ENCODE data around the gene MLC1. TPM values are rescaled to one million over a fixed set of nuclear protein-coding genes. Genes with fewer than 3 reads are reported as not detected.

MLC1 gene
- total RNA-seq, 2 experiments from 2014 or later: 0.16 TPM; not detected in 1

DNA sequence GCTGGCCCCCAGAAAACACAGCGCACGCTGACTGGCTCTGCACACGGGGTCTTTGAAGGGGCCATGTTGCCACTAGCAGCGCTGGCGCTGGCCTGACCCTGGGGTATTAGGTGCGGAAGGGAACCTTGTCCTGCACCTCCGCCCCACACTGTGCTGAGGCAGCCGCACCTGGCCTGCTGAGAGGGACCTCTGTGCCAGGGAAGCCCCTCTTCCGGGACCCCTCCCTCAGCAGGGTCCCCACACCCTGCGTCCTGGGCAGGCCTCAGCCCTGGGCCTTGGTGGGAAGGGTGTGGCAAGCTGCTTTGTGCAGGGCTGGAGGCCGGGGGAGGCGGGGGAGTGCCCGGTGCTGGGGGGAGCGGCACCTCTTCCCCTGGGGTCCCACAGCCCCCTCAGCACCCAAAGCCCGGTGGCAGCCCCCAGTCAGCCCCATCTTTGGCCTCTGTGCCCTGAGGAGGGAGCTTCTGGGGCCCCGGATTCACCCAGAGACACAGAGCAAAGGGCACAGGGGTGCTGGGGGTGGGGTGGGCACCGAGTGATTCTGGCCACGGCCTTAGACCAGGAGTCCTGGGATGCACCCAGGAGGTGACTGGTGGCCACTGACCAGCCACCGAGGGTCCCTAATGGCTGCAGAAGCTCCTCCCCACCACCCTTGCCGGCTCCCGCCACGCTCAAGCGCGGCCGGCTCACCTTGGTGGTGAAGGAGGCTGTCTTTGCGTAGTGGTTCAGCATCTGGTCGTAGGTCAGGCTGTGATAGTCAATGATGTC, 38.6 kb downstream of the MLC1 start:
- no peak overlapping the region for H2AFZ ChIP-seq (ENCODE audit: low read length)
- no peak overlapping the region for H3K4me3 ChIP-seq (ENCODE audit: low read depth, low read length, poor library complexity, severe bottlenecking)
- intact Hi-C loops (cut with micrococcal nuclease; ENCODE audit: unreplicated experiment): no loop called here
- no peaks in the 10 kb centered on the region for H3K79me2 ChIP-seq (ENCODE audit: insufficient read depth, low read depth, low read length)
- no peaks in the 10 kb centered on the region for H4K20me1 ChIP-seq (ENCODE audit: insufficient read depth, low read length)
- TF ChIP-seq EZH2phosphoT487 (IDR thresholded peaks at IDR 0.05; ENCODE audit: borderline replicate concordance, low read depth, low read length): no peak
- TF ChIP-seq, protein P1, sequence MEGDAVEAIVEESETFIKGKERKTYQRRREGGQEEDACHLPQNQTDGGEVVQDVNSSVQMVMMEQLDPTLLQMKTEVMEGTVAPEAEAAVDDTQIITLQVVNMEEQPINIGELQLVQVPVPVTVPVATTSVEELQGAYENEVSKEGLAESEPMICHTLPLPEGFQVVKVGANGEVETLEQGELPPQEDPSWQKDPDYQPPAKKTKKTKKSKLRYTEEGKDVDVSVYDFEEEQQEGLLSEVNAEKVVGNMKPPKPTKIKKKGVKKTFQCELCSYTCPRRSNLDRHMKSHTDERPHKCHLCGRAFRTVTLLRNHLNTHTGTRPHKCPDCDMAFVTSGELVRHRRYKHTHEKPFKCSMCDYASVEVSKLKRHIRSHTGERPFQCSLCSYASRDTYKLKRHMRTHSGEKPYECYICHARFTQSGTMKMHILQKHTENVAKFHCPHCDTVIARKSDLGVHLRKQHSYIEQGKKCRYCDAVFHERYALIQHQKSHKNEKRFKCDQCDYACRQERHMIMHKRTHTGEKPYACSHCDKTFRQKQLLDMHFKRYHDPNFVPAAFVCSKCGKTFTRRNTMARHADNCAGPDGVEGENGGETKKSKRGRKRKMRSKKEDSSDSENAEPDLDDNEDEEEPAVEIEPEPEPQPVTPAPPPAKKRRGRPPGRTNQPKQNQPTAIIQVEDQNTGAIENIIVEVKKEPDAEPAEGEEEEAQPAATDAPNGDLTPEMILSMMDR (conservative IDR thresholded peaks at IDR 0.05; ENCODE audit: low read length): no peak
- ChIA-PET POLR2A (no interaction called here), CTCF (ENCODE audit: unreplicated experiment) (no interaction called here)
- BruUV-seq (replicated peaks): no TSS peak
- H3K27ac ChIP-seq (ENCODE audit: low read depth, low read length, poor library complexity, severe bottlenecking): no peak overlapping the region
- no peak for DNase-seq (ENCODE audit: low spot score)
- no peak overlapping the region for H3K4me2 ChIP-seq (ENCODE audit: low read length)
- H3K36me3 ChIP-seq (ENCODE audit: insufficient read depth, low read length): no peaks in the 10 kb centered on the region
- no peaks in the 10 kb centered on the region for H3K9me3 ChIP-seq (ENCODE audit: low read length)
- H3K9me2 ChIP-seq (ENCODE audit: insufficient read depth, low read length): no peaks in the 10 kb centered on the region
- no peaks in the 10 kb centered on the region for H3K4me1 ChIP-seq (ENCODE audit: insufficient read depth, low read length, poor library complexity, severe bottlenecking)

DNA sequence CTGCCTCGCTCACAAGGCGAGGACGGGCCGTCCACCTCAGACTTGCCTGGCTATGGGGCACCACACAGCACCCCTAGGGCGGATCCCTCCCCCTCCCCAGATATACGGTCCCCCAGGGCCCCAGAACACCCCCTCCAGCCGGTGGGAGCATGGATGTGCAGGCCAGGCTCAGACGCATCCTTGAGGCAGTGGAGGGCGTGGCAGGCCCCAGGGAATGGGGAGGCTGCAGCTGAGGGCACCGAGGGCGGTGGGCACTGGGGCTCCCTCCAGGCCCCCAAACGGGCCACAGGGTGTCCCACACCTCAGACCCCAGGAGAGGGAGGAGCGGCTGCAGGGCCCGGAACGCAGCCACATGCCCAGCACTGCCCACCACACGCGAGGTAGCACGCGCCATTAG, 39.2 kb downstream of the MLC1 start:
- POLR2A ChIA-PET: interaction anchor here (0.6 kb wide), 1 partner anchor 177 kb away, joined by 3 read pairs; no protein-coding TSS in a partner anchor
- no peak overlapping the region for H2AFZ ChIP-seq (ENCODE audit: low read length)
- H3K9me2 ChIP-seq (ENCODE audit: insufficient read depth, low read length): no peaks in the 10 kb centered on the region
- no TSS peak for BruUV-seq (replicated peaks)
- no peak overlapping the region for H3K27ac ChIP-seq (ENCODE audit: low read depth, low read length, poor library complexity, severe bottlenecking)
- no peaks in the 10 kb centered on the region for H3K9me3 ChIP-seq (ENCODE audit: low read length)
- DNase-seq (ENCODE audit: low spot score): no peak
- H3K4me1 ChIP-seq (ENCODE audit: insufficient read depth, low read length, poor library complexity, severe bottlenecking): no peaks in the 10 kb centered on the region
- H3K4me3 ChIP-seq (ENCODE audit: low read depth, low read length, poor library complexity, severe bottlenecking): no peak overlapping the region
- TF ChIP-seq, protein P1 (conservative IDR thresholded peaks at IDR 0.05; ENCODE audit: low read length): no peak
- no peak for TF ChIP-seq EZH2phosphoT487 (IDR thresholded peaks at IDR 0.05; ENCODE audit: borderline replicate concordance, low read depth, low read length)
- no peaks in the 10 kb centered on the region for H3K79me2 ChIP-seq (ENCODE audit: insufficient read depth, low read depth, low read length)
- CTCF ChIA-PET (ENCODE audit: unreplicated experiment): no interaction called here
- no peaks in the 10 kb centered on the region for H3K36me3 ChIP-seq (ENCODE audit: insufficient read depth, low read length)
- H4K20me1 ChIP-seq (ENCODE audit: insufficient read depth, low read length): no peaks in the 10 kb centered on the region
- no peak overlapping the region for H3K4me2 ChIP-seq (ENCODE audit: low read length)
- intact Hi-C loops (cut with micrococcal nuclease; ENCODE audit: unreplicated experiment): no loop called here

All from OCI-LY7 (cell line).